GM23338 (cell line): ENCODE data around the gene TEX54. TPM values are rescaled to one million over a fixed set of nuclear protein-coding genes. Genes with fewer than 3 reads are reported as not detected.

ENCODE experiments used
- ATAC-seq: fragments of 200-7000 bp; cut with Tn5 transposase; 3 replicates; pipeline ENCODE4 v1.9.1; 2020
- DNase-seq: peaks from one replicate; pipeline ENCODE4 v3.0.0-alpha.2; 2015; ENCODE audit warnings: low spot score
- H2AFZ ChIP-seq: fragments of 200-600 bp; sonication (generic); 2 replicates; pipeline ENCODE4 v1.8.0; 2016; ENCODE audit warnings: antibody characterized with exemption, mild to moderate bottlenecking, moderate library complexity
- H3F3A ChIP-seq: fragments of 200-600 bp; sonication (generic); replicated peaks from 2 replicates; pipeline ENCODE4 v1.8.0; 2017; ENCODE audit warnings: antibody characterized with exemption, mixed run types, low read depth
- H3K27ac ChIP-seq: fragments of 200-600 bp; sonication (generic); 2 replicates; pipeline ENCODE4 v1.6.1; 2016; ENCODE audit warnings: low read depth
- H3K27me3 ChIP-seq: fragments of 200-600 bp; sonication (generic); 2 replicates; pipeline ENCODE4 v1.8.0; 2016; ENCODE audit warnings: mild to moderate bottlenecking, mixed run types, moderate library complexity; ENCODE audit not compliant: insufficient read depth
- H3K36me3 ChIP-seq: fragments of 200-600 bp; sonication (generic); 2 replicates; pipeline ENCODE4 v1.8.0; 2016; ENCODE audit warnings: mild to moderate bottlenecking; ENCODE audit not compliant: insufficient read depth
- H3K4me1 ChIP-seq: fragments of 200-600 bp; sonication (generic); 2 replicates; pipeline ENCODE4 v1.8.0; 2016; ENCODE audit warnings: mild to moderate bottlenecking, moderate library complexity; ENCODE audit not compliant: insufficient read depth
- H3K4me2 ChIP-seq: fragments of 200-600 bp; sonication (generic); 2 replicates; pipeline ENCODE4 v1.7.1; 2017; ENCODE audit warnings: mixed run types
- H3K4me3 ChIP-seq: fragments of 200-600 bp; sonication (generic); 2 replicates; pipeline ENCODE4 v1.6.1; 2016; ENCODE audit warnings: mixed run types
- H3K79me2 ChIP-seq: fragments of 200-600 bp; sonication (generic); replicated peaks from 2 replicates; pipeline ENCODE4 v1.8.0; 2017; ENCODE audit warnings: mild to moderate bottlenecking; ENCODE audit not compliant: insufficient read depth
- H3K9me2 ChIP-seq: fragments of 200-600 bp; sonication (generic); 2 replicates; pipeline ENCODE4 v1.8.0; 2017; ENCODE audit not compliant: insufficient read depth
- H4K20me1 ChIP-seq: fragments of 200-600 bp; sonication (generic); replicated peaks from 2 replicates; pipeline ENCODE4 v1.8.0; 2017; ENCODE audit warnings: mild to moderate bottlenecking; ENCODE audit not compliant: insufficient read depth
- H3K27ac Mint-ChIP-seq: 2 replicates; pipeline ENCODE4 v1.8.0; 2020; ENCODE audit warnings: inconsistent platforms, mild to moderate bottlenecking, moderate library complexity, mixed read lengths
- H3K27me3 Mint-ChIP-seq: 3 replicates; pipeline ENCODE4 v1.8.0; 2022; ENCODE audit warnings: low read depth, mild to moderate bottlenecking, moderate library complexity, mixed read lengths, inconsistent platforms; ENCODE audit not compliant: insufficient read depth, poor library complexity
- H3K36me3 Mint-ChIP-seq: 3 replicates; pipeline ENCODE4 v1.8.0; 2021; ENCODE audit warnings: low read depth, mild to moderate bottlenecking, inconsistent platforms, moderate library complexity, mixed read lengths
- H3K4me1 Mint-ChIP-seq: 3 replicates; pipeline ENCODE4 v1.8.0; 2020; ENCODE audit warnings: mild to moderate bottlenecking, inconsistent platforms, mixed read lengths
- H3K4me3 Mint-ChIP-seq: 3 replicates; pipeline ENCODE4 v1.8.0; 2021; ENCODE audit warnings: moderate library complexity, mild to moderate bottlenecking, inconsistent platforms, mixed read lengths
- H3K9me3 Mint-ChIP-seq: 3 replicates; pipeline ENCODE4 v1.8.0; 2020; ENCODE audit warnings: moderate library complexity, mild to moderate bottlenecking, inconsistent platforms, mixed read lengths
- CREB1 ChIP-seq: fragments of 250-450 bp; sonication (Bioruptor Pico); IDR thresholded peaks from 2 replicates; pipeline ENCODE4 v1.5.0; 2020; ENCODE audit warnings: low read depth, mild to moderate bottlenecking, moderate library complexity
- CTCF ChIP-seq, 2 experiments: fragments of 200-600 bp in 1 of 2; sonication (generic) in 1 of 2; conservative IDR thresholded peaks; 2 replicates each; pipeline versions ENCODE4 v1.5.1 to v1.6.1; 2016 to 2017; ENCODE audit warnings: antibody characterized with exemption in 2 of 2, low read depth in 2 of 2, mild to moderate bottlenecking in 2 of 2, moderate library complexity in 1 of 2
- ETS1 ChIP-seq: IDR thresholded peaks from 2 replicates; pipeline ENCODE4 v1.6.1; 2016; ENCODE audit warnings: antibody characterized with exemption
- EZH2 ChIP-seq: fragments of 200-600 bp; sonication (generic); IDR thresholded peaks from one replicate; pipeline ENCODE4 v1.8.0; 2017; ENCODE audit warnings: antibody characterized with exemption, mild to moderate bottlenecking, low read depth; ENCODE audit not compliant: unreplicated experiment
- EZH2phosphoT487 ChIP-seq: fragments of 200-600 bp; sonication (generic); IDR thresholded peaks from one replicate; pipeline ENCODE4 v1.8.1; 2018; ENCODE audit warnings: antibody characterized with exemption; ENCODE audit not compliant: unreplicated experiment
- JUNB ChIP-seq: IDR thresholded peaks from one replicate; pipeline ENCODE4 v1.6.1; 2016; ENCODE audit warnings: antibody characterized with exemption; ENCODE audit not compliant: unreplicated experiment
- NANOG ChIP-seq: IDR thresholded peaks from 2 replicates; pipeline ENCODE4 v1.6.1; 2016; ENCODE audit warnings: antibody characterized with exemption, borderline replicate concordance
- POLR2AphosphoS5 ChIP-seq: IDR thresholded peaks from 2 replicates; pipeline ENCODE4 v1.6.1; 2016; ENCODE audit warnings: antibody characterized with exemption, low read depth
- REST ChIP-seq: IDR thresholded peaks from one replicate; pipeline ENCODE4 v1.6.1; 2018; ENCODE audit warnings: antibody characterized with exemption; ENCODE audit not compliant: unreplicated experiment
- STAT1 ChIP-seq: IDR thresholded peaks from one replicate; pipeline ENCODE4 v1.6.1; 2016; ENCODE audit warnings: antibody characterized with exemption; ENCODE audit not compliant: unreplicated experiment
- ZNF114 ChIP-seq: fragments of 250-450 bp; sonication (Bioruptor Pico); IDR thresholded peaks from 2 replicates; pipeline ENCODE4 v1.5.0; 2020; ENCODE audit warnings: mild to moderate bottlenecking, moderate library complexity
- ZNF331 ChIP-seq: fragments of 250-450 bp; sonication (Bioruptor Pico); IDR thresholded peaks from 2 replicates; pipeline ENCODE4 v1.5.0; 2020; ENCODE audit warnings: low read depth, mild to moderate bottlenecking, moderate library complexity
- ZNF462 ChIP-seq: fragments of 250-450 bp; sonication (Bioruptor Pico); IDR thresholded peaks from 2 replicates; pipeline ENCODE4 v1.5.0; 2020; ENCODE audit warnings: mild to moderate bottlenecking, moderate library complexity
- polyA plus RNA-seq: library from polyadenylated mRNA; unstranded; fragments of >200 nt; fragmentation: Nextera tagmentation; extraction: Ambion mirVana; gene quantifications from 2 replicates; pipeline ENCODE4 v1.2.1, GENCODE V29; 2016
- total RNA-seq: library from RNA; depleted of rRNA; stranded (reverse); fragments of >200 nt; shearing (Covaris generic); gene quantifications from 2 replicates; pipeline ENCODE4 v1.2.3, GENCODE V29; 2014

Gene TEX54
- total and polyA plus RNA-seq, 2 experiments from 2014 or later: 1.9 TPM; not detected in 1

- peak overlapping the region; percentile 100 for H3K4me3 ChIP-seq
- peaks cover 41% of the 10 kb centered on the region for H3K4me1 ChIP-seq
- peaks cover 69% of the 10 kb centered on the region for H3F3A ChIP-seq
- H3K79me2 ChIP-seq: peaks cover 67% of the 10 kb centered on the region
- H3K27me3 ChIP-seq: no peaks in the 10 kb centered on the region
- Mint-ChIP-seq H3K27me3 (peaks cover 71% of the 10 kb centered on the region), H3K4me3 (peak overlapping the region; percentile 98), H3K9me3 (peaks cover 19% of the 10 kb centered on the region), H3K36me3 (peaks cover 82% of the 10 kb centered on the region), H3K27ac (peak overlapping the region; percentile 100), H3K4me1 (peaks cover 37% of the 10 kb centered on the region; the same call in 2 of the 3 replicates)
- TF ChIP-seq JUNB (no peak), STAT1 (no peak), ETS1 (no peak), CTCF (conservative IDR thresholded peaks at IDR 0.05; ENCODE audit: low read depth in 2 of 2) (no peak), ZNF462 (CRISPR knock-in tag) (no peak), NANOG (no peak), EZH2phosphoT487 (no peak), CREB1 (no peak), REST (no peak), EZH2 (no peak), ZNF331 (no peak), ZNF114 (CRISPR knock-in tag) (no peak), POLR2AphosphoS5 (no peak; the same call in 1 of the 2 replicates)
- peaks cover 36% of the 10 kb centered on the region for H3K36me3 ChIP-seq
- DNase-seq: no peak
- H3K27ac ChIP-seq: peak overlapping the region; percentile 97
- H3K9me2 ChIP-seq: no peaks in the 10 kb centered on the region
- peak overlapping the region; percentile 100 for H3K4me2 ChIP-seq
- no peak for ATAC-seq
- H4K20me1 ChIP-seq: peaks cover 30% of the 10 kb centered on the region
- H2AFZ ChIP-seq: no peak overlapping the region
Measured at GRCh38 chr11:62854013-62854824, 21.6 kb upstream of the TEX54 start.
